HCT116 (cell line): ENCODE data around the gene KCNQ1OT1. TPM values are rescaled to one million over a fixed set of nuclear protein-coding genes. Genes with fewer than 3 reads are reported as not detected.

Source experiments
- ATAC-seq: fragments of 200-7000 bp; cut with Tn5 transposase; 2 replicates; pipeline ENCODE4 v1.9.1; 2020; ENCODE audit warnings: mild to moderate bottlenecking, moderate library complexity
- BruUV-seq: library from RNA; stranded (reverse); fragments of 400-500 nt; replicated peaks from 2 replicates; lab custom pipeline; 2021; lab: Mats Ljungman, UMichigan
- CTCF ChIA-PET: fragments of 300-600 bp; sonication (Branson Sonifier 250); formaldehyde crosslinking; loops from one replicate; lab custom pipeline; 2021; ENCODE audit warnings: antibody characterized with exemption; lab: Charles Lee
- POLR2A ChIA-PET: fragments of 300-600, 350-600 bp; sonication (Branson Sonifier 250); formaldehyde crosslinking; loops from one replicate; lab custom pipeline; 2021; ENCODE audit warnings: antibody characterized with exemption; lab: Charles Lee
- RAD21 ChIA-PET, 2 experiments: fragments of 300-600 bp; sonication (Branson Sonifier 250); formaldehyde crosslinking; loops; one replicate each; lab custom pipeline; 2023; ENCODE audit warnings: low total read pairs in 2 of 2; ENCODE audit not compliant: uncharacterized antibody in 2 of 2, unreplicated experiment in 2 of 2, low non-redundant PET in 1 of 2; lab: Charles Lee
- DNase-seq: peaks from one replicate; pipeline ENCODE4 v3.0.0-alpha.2; 2010; ENCODE audit warnings: low read depth, low spot score
- H2AFZ ChIP-seq: fragments of 200-600 bp; shearing (Covaris generic), sonication (generic); 2 replicates; pipeline ENCODE4 v1.6.1; 2017; ENCODE audit warnings: low read depth, mixed run types, mixed read lengths, antibody characterized with exemption, low read length; ENCODE audit not compliant: poor library complexity, severe bottlenecking
- H3K27ac ChIP-seq: 2 replicates; pipeline ENCODE4 v1.5.1; 2012; ENCODE audit warnings: low read depth, low read length
- H3K27me3 ChIP-seq: fragments of 200-600 bp; sonication (generic); 2 replicates; pipeline ENCODE4 v1.6.1; 2016; ENCODE audit warnings: mixed run types, low read length, mixed read lengths; ENCODE audit not compliant: insufficient read depth
- H3K36me3 ChIP-seq, 2 experiments: fragments of 200-500 bp in 1 of 2; fragments of 200-600 bp in 1 of 2; sonication (Bioruptor generic) in 1 of 2; sonication (generic) in 1 of 2; 2 replicates each; pipeline versions ENCODE4 v1.5.1 to v1.6.1; 2014 to 2016; ENCODE audit warnings: low read length in 2 of 2, inconsistent platforms in 1 of 2, mixed read lengths in 1 of 2, mixed run types in 1 of 2; ENCODE audit not compliant: insufficient read depth in 2 of 2, control insufficient read depth in 1 of 2
- H3K4me1 ChIP-seq, 2 experiments: fragments of 200-600 bp in 1 of 2; sonication (generic) in 1 of 2; 2 replicates each; pipeline versions ENCODE4 v1.5.1 to v1.6.1; 2012 to 2017; ENCODE audit warnings: low read length in 2 of 2, inconsistent platforms in 1 of 2, mild to moderate bottlenecking in 1 of 2, mixed read lengths in 1 of 2, mixed run types in 1 of 2, moderate library complexity in 1 of 2; ENCODE audit not compliant: insufficient read depth in 2 of 2, control insufficient read depth in 1 of 2
- H3K4me2 ChIP-seq: fragments of 200-600 bp; sonication (generic); 2 replicates; pipeline ENCODE4 v1.6.1; 2017; ENCODE audit warnings: mixed run types, low read length, mixed read lengths
- H3K4me3 ChIP-seq, 2 experiments: fragments of 200-600 bp in 1 of 2; sonication (generic) in 1 of 2; replicated peaks in 1 of 2; 2 replicates each; pipeline ENCODE4 v1.5.1; 2011 to 2016; ENCODE audit warnings: low read length in 2 of 2, control low read depth in 1 of 2, low read depth in 1 of 2, mild to moderate bottlenecking in 1 of 2, mixed read lengths in 1 of 2, mixed run types in 1 of 2
- H3K79me2 ChIP-seq: fragments of 200-600 bp; sonication (generic); 2 replicates; pipeline ENCODE4 v1.6.1; 2017; ENCODE audit warnings: mild to moderate bottlenecking, mixed run types, low read length, moderate library complexity, mixed read lengths; ENCODE audit not compliant: insufficient read depth
- H3K9ac ChIP-seq: fragments of 200-600 bp; sonication (generic); 2 replicates; pipeline ENCODE4 v1.6.1; 2016; ENCODE audit warnings: low read length, mixed read lengths
- H3K9me2 ChIP-seq: fragments of 200-600 bp; sonication (generic), shearing (Covaris generic); 2 replicates; pipeline ENCODE4 v1.6.1; 2017; ENCODE audit warnings: mixed run types, mild to moderate bottlenecking, moderate library complexity; ENCODE audit not compliant: insufficient read depth
- H3K9me3 ChIP-seq, 2 experiments: fragments of 200-500 bp in 1 of 2; fragments of 200-600 bp in 1 of 2; sonication (Bioruptor generic) in 1 of 2; sonication (generic) in 1 of 2; 2 replicates each; pipeline ENCODE4 v1.6.1; 2014 to 2017; ENCODE audit warnings: low read length in 2 of 2, mixed read lengths in 2 of 2, inconsistent platforms in 1 of 2, low read depth in 1 of 2, mild to moderate bottlenecking in 1 of 2, mixed run types in 1 of 2, moderate library complexity in 1 of 2; ENCODE audit not compliant: control insufficient read depth in 1 of 2, insufficient read depth in 1 of 2
- H4K20me1 ChIP-seq: fragments of 200-600 bp; sonication (generic), shearing (Covaris generic); 2 replicates; pipeline ENCODE4 v1.6.1; 2017; ENCODE audit warnings: mixed run types, mild to moderate bottlenecking, moderate library complexity; ENCODE audit not compliant: insufficient read depth
- CBX3 ChIP-seq: IDR thresholded peaks from 2 replicates; pipeline ENCODE4 v1.6.1; 2012; ENCODE audit warnings: low read depth
- CEBPB ChIP-seq: IDR thresholded peaks from 2 replicates; pipeline ENCODE4 v1.6.1; 2012; ENCODE audit warnings: low read depth
- EGR1 ChIP-seq: IDR thresholded peaks from 2 replicates; pipeline ENCODE4 v1.6.1; 2012; ENCODE audit warnings: low read depth
- ELF1 ChIP-seq: IDR thresholded peaks from 2 replicates; pipeline ENCODE4 v1.6.1; 2012; ENCODE audit warnings: low read depth, borderline replicate concordance
- EZH2 ChIP-seq: fragments of 200-600 bp; sonication (generic); IDR thresholded peaks from 2 replicates; pipeline ENCODE4 v1.6.1; 2017; ENCODE audit warnings: antibody characterized with exemption, mixed run types
- FOSL1 ChIP-seq: IDR thresholded peaks from 2 replicates; pipeline ENCODE4 v1.6.1; 2012; ENCODE audit warnings: low read depth
- POLR2A ChIP-seq: IDR thresholded peaks from 2 replicates; pipeline ENCODE4 v1.7.0; 2011; ENCODE audit warnings: borderline replicate concordance; ENCODE audit not compliant: insufficient read depth, insufficient read length; ENCODE audit errors: extremely low read depth
- POLR2AphosphoS5 ChIP-seq: IDR thresholded peaks from 2 replicates; pipeline ENCODE4 v1.6.1; 2011; ENCODE audit warnings: mild to moderate bottlenecking, low read depth, low read length, moderate library complexity
- RAD21 ChIP-seq: IDR thresholded peaks from 2 replicates; pipeline ENCODE4 v1.6.1; 2012; ENCODE audit warnings: low read depth, mild to moderate bottlenecking
- SIN3A ChIP-seq: IDR thresholded peaks from 2 replicates; pipeline ENCODE4 v1.6.1; 2012; ENCODE audit warnings: low read depth
- SRF ChIP-seq: IDR thresholded peaks from 2 replicates; pipeline ENCODE4 v1.6.1; 2012; ENCODE audit warnings: low read depth
- TCF7L2 ChIP-seq: IDR thresholded peaks from 2 replicates; pipeline ENCODE4 v1.7.0; 2011; ENCODE audit warnings: borderline replicate concordance, inconsistent platforms; ENCODE audit not compliant: insufficient read depth, insufficient read length; ENCODE audit errors: extremely low read depth
- ZFX ChIP-seq: fragments of 450-650 bp; IDR thresholded peaks from 2 replicates; pipeline ENCODE4 v1.6.1; 2017
- intact Hi-C: fragments of 100-400 bp; cut with micrococcal nuclease; formaldehyde crosslinking; loops from 2 replicates; pipeline ENCODE4 v1.10.0; 2022
- total RNA-seq: library from RNA; stranded (reverse); gene quantifications from one replicate; pipeline ENCODE4 v1.2.1, GENCODE V29; 2021; ENCODE audit not compliant: unreplicated experiment
- TF ChIP-seq, protein P1 (sequence below): IDR thresholded peaks from 2 replicates; pipeline ENCODE4 v1.6.1; 2011; ENCODE audit warnings: mild to moderate bottlenecking, low read length, moderate library complexity; ENCODE audit not compliant: insufficient replicate concordance; ENCODE audit errors: extremely low read depth
- TF ChIP-seq, protein P2 (sequence below): IDR thresholded peaks from 2 replicates; pipeline ENCODE4 v1.6.1; 2012
- TF ChIP-seq, protein P3 (sequence below): IDR thresholded peaks from 2 replicates; pipeline ENCODE4 v1.6.1; 2012
- TF ChIP-seq, protein P4 (sequence below), 3 experiments: fragments of 200-600 bp in 1 of 3; sonication (generic) in 1 of 3; IDR thresholded peaks in 2 of 3; conservative IDR thresholded peaks in 1 of 3; 2 replicates each; pipeline ENCODE4 v1.5.1; 2012 to 2017; ENCODE audit warnings: low read depth in 2 of 3, low read length in 2 of 3, antibody characterized with exemption in 1 of 3, borderline replicate concordance in 1 of 3, control low read depth in 1 of 3, mild to moderate bottlenecking in 1 of 3, mixed read lengths in 1 of 3, mixed run types in 1 of 3, moderate library complexity in 1 of 3; ENCODE audit not compliant: insufficient read depth in 1 of 3

Gene KCNQ1OT1
- total RNA-seq, 1 experiment from 2014 or later: 1.1 TPM

DNA sequence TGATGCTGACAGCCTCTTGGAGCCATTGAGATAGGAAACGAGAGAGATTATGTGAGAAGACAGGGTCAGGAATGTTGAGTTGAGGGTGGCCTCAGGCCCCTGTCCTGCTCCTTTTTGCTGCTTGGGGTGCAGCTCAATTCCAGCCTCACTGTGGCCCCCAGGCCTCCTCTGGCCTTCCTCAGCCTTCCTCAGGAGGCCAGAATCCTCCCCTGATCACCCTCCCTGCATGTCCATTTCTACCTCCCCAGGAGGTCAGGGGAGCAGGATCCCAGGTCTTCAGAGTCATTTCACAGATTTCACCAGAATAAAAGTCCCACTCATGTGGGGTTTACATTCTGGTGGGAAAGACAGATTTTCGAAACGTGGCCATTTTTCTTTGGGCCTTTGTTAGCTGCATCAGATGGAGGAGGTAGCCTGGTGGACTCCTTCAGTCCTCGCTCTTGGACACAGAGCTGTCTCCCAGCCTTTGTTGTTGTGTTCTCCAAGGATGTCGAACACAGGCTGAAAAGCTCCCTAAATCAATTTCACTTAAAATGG is 2.2 kb upstream of the KCNQ1OT1 start:
- no peak overlapping the region for H3K27ac ChIP-seq
- H3K4me1 ChIP-seq: peaks cover 0 to 23% of the 10 kb centered on the region in 2 experiments; a peak in 2 of 4 replicates
- H2AFZ ChIP-seq: no peak overlapping the region
- no peak overlapping the region for H3K9ac ChIP-seq
- no peak overlapping the region for H3K4me2 ChIP-seq
- DNase-seq: no peak
- TF ChIP-seq FOSL1: no peak
- no peak for TF ChIP-seq SIN3A
- TF ChIP-seq CBX3: no peak
- ChIA-PET POLR2A (no interaction called here), RAD21 (interaction anchor here in 1 of 2 experiments (0.7 kb wide), 1 partner anchor 170 kb away, joined by 3 read pairs; no protein-coding TSS in a partner anchor), CTCF (no interaction called here)
- ATAC-seq: no peak
- intact Hi-C loops: no loop called here
- no peaks in the 10 kb centered on the region for H3K9me2 ChIP-seq
- H3K36me3 ChIP-seq: no peaks in the 10 kb centered on the region
- H3K9me3 ChIP-seq: no peaks in the 10 kb centered on the region; a peak in 1 of 4 replicates
- no peak overlapping the region for H3K4me3 ChIP-seq
- H4K20me1 ChIP-seq: no peaks in the 10 kb centered on the region
- BruUV-seq: no TSS peak
- H3K27me3 ChIP-seq: no peaks in the 10 kb centered on the region
- H3K79me2 ChIP-seq: peaks cover 25% of the 10 kb centered on the region

DNA sequence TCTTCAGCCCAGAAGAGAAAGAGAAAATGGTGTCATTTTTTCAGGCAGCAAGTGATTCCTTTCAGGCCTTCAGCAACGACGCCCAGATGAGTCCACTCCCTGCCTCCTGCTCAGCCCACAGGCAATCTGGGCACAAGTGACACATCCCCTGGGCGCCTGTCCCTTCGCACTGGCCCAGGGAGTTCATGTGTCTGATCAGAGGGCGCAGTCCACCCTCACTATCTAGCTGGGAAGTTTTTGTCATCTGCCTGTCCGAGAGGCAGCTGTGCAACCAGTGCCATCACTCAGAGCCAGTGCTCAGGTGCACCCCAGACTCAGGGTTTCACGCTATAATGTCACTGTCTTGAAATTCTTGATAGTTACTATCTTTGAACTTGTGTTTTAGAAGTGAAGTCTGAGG is 1.4 kb upstream of the KCNQ1OT1 start:
- Histone ChIP-seq H3K36me3 (no peaks in the 10 kb centered on the region), H3K9me2 (no peaks in the 10 kb centered on the region), H4K20me1 (no peaks in the 10 kb centered on the region), H3K4me3 (peak overlapping the region in 1 of 2 experiments; percentile 73; a peak in 2 of 4 replicates), H3K27ac (no peak overlapping the region), H3K4me1 (peaks cover 0 to 23% of the 10 kb centered on the region in 2 experiments; a peak in 2 of 4 replicates), H3K9me3 (no peaks in the 10 kb centered on the region; a peak in 1 of 4 replicates), H3K79me2 (peaks cover 33% of the 10 kb centered on the region), H3K9ac (peak overlapping the region; percentile 83; the same call in 1 of the 2 replicates), H3K27me3 (no peaks in the 10 kb centered on the region), H2AFZ (no peak overlapping the region), H3K4me2 (peak overlapping the region; percentile 82)
- DNase-seq: no peak
- ChIA-PET POLR2A (no interaction called here), RAD21 (interaction anchor here in 1 of 2 experiments (0.7 kb wide), 1 partner anchor 170 kb away, joined by 3 read pairs; no protein-coding TSS in a partner anchor), CTCF (no interaction called here)
- no peak for ATAC-seq
- TF ChIP-seq EGR1 (no peak), SRF (no peak), POLR2AphosphoS5 (no peak), POLR2A (no peak), CEBPB (no peak), FOSL1 (no peak), RAD21 (no peak), EZH2 (no peak), ZFX (no peak), TCF7L2 (no peak), ELF1 (no peak), SIN3A (no peak)
- TF ChIP-seq, protein P1, sequence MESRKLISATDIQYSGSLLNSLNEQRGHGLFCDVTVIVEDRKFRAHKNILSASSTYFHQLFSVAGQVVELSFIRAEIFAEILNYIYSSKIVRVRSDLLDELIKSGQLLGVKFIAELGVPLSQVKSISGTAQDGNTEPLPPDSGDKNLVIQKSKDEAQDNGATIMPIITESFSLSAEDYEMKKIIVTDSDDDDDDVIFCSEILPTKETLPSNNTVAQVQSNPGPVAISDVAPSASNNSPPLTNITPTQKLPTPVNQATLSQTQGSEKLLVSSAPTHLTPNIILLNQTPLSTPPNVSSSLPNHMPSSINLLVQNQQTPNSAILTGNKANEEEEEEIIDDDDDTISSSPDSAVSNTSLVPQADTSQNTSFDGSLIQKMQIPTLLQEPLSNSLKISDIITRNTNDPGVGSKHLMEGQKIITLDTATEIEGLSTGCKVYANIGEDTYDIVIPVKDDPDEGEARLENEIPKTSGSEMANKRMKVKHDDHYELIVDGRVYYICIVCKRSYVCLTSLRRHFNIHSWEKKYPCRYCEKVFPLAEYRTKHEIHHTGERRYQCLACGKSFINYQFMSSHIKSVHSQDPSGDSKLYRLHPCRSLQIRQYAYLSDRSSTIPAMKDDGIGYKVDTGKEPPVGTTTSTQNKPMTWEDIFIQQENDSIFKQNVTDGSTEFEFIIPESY: no peak
- TF ChIP-seq, protein P2, sequence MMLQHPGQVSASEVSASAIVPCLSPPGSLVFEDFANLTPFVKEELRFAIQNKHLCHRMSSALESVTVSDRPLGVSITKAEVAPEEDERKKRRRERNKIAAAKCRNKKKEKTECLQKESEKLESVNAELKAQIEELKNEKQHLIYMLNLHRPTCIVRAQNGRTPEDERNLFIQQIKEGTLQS: no peak
- TF ChIP-seq, protein P3, sequence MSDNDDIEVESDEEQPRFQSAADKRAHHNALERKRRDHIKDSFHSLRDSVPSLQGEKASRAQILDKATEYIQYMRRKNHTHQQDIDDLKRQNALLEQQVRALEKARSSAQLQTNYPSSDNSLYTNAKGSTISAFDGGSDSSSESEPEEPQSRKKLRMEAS: no peak
- TF ChIP-seq, protein P4, sequence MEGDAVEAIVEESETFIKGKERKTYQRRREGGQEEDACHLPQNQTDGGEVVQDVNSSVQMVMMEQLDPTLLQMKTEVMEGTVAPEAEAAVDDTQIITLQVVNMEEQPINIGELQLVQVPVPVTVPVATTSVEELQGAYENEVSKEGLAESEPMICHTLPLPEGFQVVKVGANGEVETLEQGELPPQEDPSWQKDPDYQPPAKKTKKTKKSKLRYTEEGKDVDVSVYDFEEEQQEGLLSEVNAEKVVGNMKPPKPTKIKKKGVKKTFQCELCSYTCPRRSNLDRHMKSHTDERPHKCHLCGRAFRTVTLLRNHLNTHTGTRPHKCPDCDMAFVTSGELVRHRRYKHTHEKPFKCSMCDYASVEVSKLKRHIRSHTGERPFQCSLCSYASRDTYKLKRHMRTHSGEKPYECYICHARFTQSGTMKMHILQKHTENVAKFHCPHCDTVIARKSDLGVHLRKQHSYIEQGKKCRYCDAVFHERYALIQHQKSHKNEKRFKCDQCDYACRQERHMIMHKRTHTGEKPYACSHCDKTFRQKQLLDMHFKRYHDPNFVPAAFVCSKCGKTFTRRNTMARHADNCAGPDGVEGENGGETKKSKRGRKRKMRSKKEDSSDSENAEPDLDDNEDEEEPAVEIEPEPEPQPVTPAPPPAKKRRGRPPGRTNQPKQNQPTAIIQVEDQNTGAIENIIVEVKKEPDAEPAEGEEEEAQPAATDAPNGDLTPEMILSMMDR (IDR thresholded peaks at IDR 0.05 in 2 of 3, conservative IDR thresholded peaks at IDR 0.05 in 1 of 3; ENCODE audit: borderline replicate concordance in 1 of 3, insufficient read depth in 1 of 3, low read depth in 2 of 3, low read length in 2 of 3): no peak
- intact Hi-C loops: no loop called here
- no TSS peak for BruUV-seq
